RWPE2 (cell line): Measurements from ENCODE around the gene IGSF21.

Source experiments
- ATAC-seq: fragments of 200-7000 bp; cut with Tn5 transposase; 3 replicates; pipeline ENCODE4 v1.9.1; 2021; ENCODE audit warnings: low read depth
- DNase-seq: peaks from one replicate; pipeline ENCODE4 v3.0.0-alpha.2; 2020; ENCODE audit warnings: low spot score
- H3K27ac ChIP-seq: fragments of 450-650 bp; 2 replicates; pipeline ENCODE4 v1.5.1; 2017; ENCODE audit warnings: mild to moderate bottlenecking; ENCODE audit not compliant: poor library complexity, severe bottlenecking
- H3K27me3 ChIP-seq: fragments of 250-450 bp; sonication (Bioruptor Pico); 2 replicates; pipeline ENCODE4 v1.5.1; 2021; ENCODE audit warnings: mild to moderate bottlenecking, moderate library complexity; ENCODE audit not compliant: insufficient read depth, poor library complexity, severe bottlenecking
- H3K36me3 ChIP-seq: fragments of 250-450 bp; sonication (Bioruptor Pico); 2 replicates; pipeline ENCODE4 v1.5.1; 2020; ENCODE audit warnings: low read depth, mild to moderate bottlenecking, moderate library complexity
- H3K4me1 ChIP-seq: fragments of 250-450 bp; sonication (Bioruptor Pico); 2 replicates; pipeline ENCODE4 v1.5.1; 2021; ENCODE audit warnings: mild to moderate bottlenecking, moderate library complexity; ENCODE audit not compliant: insufficient read depth, poor library complexity, severe bottlenecking
- H3K4me3 ChIP-seq: fragments of 250-450 bp; sonication (Bioruptor Pico); 2 replicates; pipeline ENCODE4 v1.5.1; 2021; ENCODE audit warnings: mild to moderate bottlenecking, moderate library complexity; ENCODE audit not compliant: severe bottlenecking
- H3K9me3 ChIP-seq: fragments of 250-450 bp; sonication (Bioruptor Pico); 2 replicates; pipeline ENCODE4 v1.5.1; 2021; ENCODE audit warnings: mild to moderate bottlenecking, moderate library complexity; ENCODE audit not compliant: severe bottlenecking
- CTCF ChIP-seq: fragments of 450-650 bp; IDR thresholded peaks from one replicate; pipeline ENCODE4 v1.5.1; 2017; ENCODE audit warnings: mild to moderate bottlenecking, moderate library complexity; ENCODE audit not compliant: poor library complexity, severe bottlenecking

Gene IGSF21

GRCh38 chr1:18155881-18156385 lies 48.3 kb downstream of the IGSF21 start:
- Histone ChIP-seq H3K36me3 (no peaks in the 10 kb centered on the region), H3K27me3 (peaks cover 12% of the 10 kb centered on the region), H3K4me3 (no peak overlapping the region), H3K27ac (no peak overlapping the region), H3K9me3 (no peaks in the 10 kb centered on the region), H3K4me1 (no peaks in the 10 kb centered on the region)
- TF ChIP-seq CTCF, result no peak
- no peak for DNase-seq
- no peak for ATAC-seq

GRCh38 chr1:18157352-18157751 lies 49.8 kb downstream of the IGSF21 start:
- no peak for ATAC-seq
- TF ChIP-seq CTCF, result no peak
- peaks cover 12% of the 10 kb centered on the region for H3K27me3 ChIP-seq

GRCh38 chr1:18157968-18158367 lies 50.4 kb downstream of the IGSF21 start:
- no peaks in the 10 kb centered on the region for H3K9me3 ChIP-seq
- ATAC-seq (no peak), DNase-seq (no peak)
- peaks cover 12% of the 10 kb centered on the region for H3K27me3 ChIP-seq
- no peak overlapping the region for H3K4me3 ChIP-seq
- no peaks in the 10 kb centered on the region for H3K4me1 ChIP-seq
- TF ChIP-seq CTCF, result no peak
- H3K36me3 ChIP-seq, result no peaks in the 10 kb centered on the region
- no peak overlapping the region for H3K27ac ChIP-seq

More at GRCh38 chr1:18157352-18157751, 49.8 kb downstream of the IGSF21 start:
- Histone ChIP-seq H3K4me3 (no peak overlapping the region), H3K27ac (no peak overlapping the region), H3K4me1 (no peaks in the 10 kb centered on the region), H3K36me3 (no peaks in the 10 kb centered on the region), H3K9me3 (no peaks in the 10 kb centered on the region)
- DNase-seq, result no peak

- Histone ChIP-seq H3K36me3 (no peaks in the 10 kb centered on the region), H3K27ac (no peak overlapping the region), H3K4me3 (no peak overlapping the region), H3K27me3 (peaks cover 12% of the 10 kb centered on the region), H3K4me1 (no peaks in the 10 kb centered on the region), H3K9me3 (no peaks in the 10 kb centered on the region)
- no peak for DNase-seq
- ATAC-seq, result no peak
- TF ChIP-seq CTCF, result no peak
Measured at GRCh38 chr1:18158714-18159113, 51.1 kb downstream of the IGSF21 start.

GRCh38 chr1:18160290-18160942 lies 52.8 kb downstream of the IGSF21 start:
- no peak for ATAC-seq
- TF ChIP-seq CTCF, result no peak
- DNase-seq, result no peak
- Histone ChIP-seq H3K27me3 (peaks cover 11% of the 10 kb centered on the region), H3K4me3 (no peak overlapping the region), H3K27ac (no peak overlapping the region), H3K36me3 (no peaks in the 10 kb centered on the region), H3K4me1 (no peaks in the 10 kb centered on the region), H3K9me3 (no peaks in the 10 kb centered on the region)
